SH-SY5Y (cell line): Measurements from ENCODE around the gene ZBTB49.

ENCODE experiments used
- GATA2 ChIP-seq: IDR thresholded peaks from 2 replicates; pipeline ENCODE4 v1.6.1; 2011; ENCODE audit warnings: mild to moderate bottlenecking, low read depth, low read length
- GATA3 ChIP-seq: IDR thresholded peaks from 2 replicates; pipeline ENCODE4 v1.6.1; 2011; ENCODE audit warnings: low read depth, mild to moderate bottlenecking, low read length, moderate library complexity

DNA sequence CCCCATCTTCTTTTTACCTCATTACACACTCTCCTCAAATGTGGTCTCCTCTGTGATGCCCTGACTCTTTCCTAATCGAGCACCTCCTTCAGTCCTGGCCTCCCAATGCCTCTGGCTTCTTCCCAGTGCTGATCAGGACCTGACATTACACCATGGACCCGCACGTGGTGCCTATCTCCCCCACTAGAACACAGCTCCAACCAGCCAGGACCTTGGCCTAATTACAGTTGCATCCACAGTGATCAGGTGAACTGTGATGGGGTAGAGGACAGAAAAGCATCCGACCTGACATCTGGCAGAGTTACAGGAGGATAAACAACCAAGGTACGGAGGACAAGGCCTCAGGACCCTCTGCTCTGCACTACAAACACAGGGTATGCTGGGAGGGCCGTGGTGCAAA is 12.5 kb upstream of the ZBTB49 start:
- TF ChIP-seq GATA3 (no peak), GATA2 (no peak)
